Lung (tissue), 12 donors: ENCODE results near the gene EPS15. TPM values are rescaled to one million over a fixed set of nuclear protein-coding genes. Genes with fewer than 3 reads are reported as not detected.

Source experiments
- ATAC-seq: fragments of 200-7000 bp; cut with Tn5 transposase; one replicate; pipeline ENCODE4 v1.9.1; 2020; ENCODE audit warnings: moderate number of reproducible peaks; ENCODE audit not compliant: insufficient read depth, low FRiP score
- DNase-seq, 3 donors: peaks; one replicate each; pipeline ENCODE4 v3.0.0-alpha.2; 2013 to 2017
- H3K27ac ChIP-seq, 2 donors: one replicate each; pipeline ENCODE4 v1.5.1; 2013; ENCODE audit warnings: mild to moderate bottlenecking in 2 of 2, moderate library complexity in 2 of 2, control low read depth in 1 of 2, inconsistent platforms in 1 of 2, low read depth in 1 of 2, low read length in 1 of 2
- H3K27me3 ChIP-seq, 3 donors: one replicate each; pipeline ENCODE4 v1.5.1; 2013; ENCODE audit warnings: low read length in 2 of 3; ENCODE audit not compliant: control insufficient read depth in 3 of 3, insufficient read depth in 3 of 3
- H3K36me3 ChIP-seq, 4 donors: one replicate each; pipeline ENCODE4 v1.5.1; 2013; ENCODE audit warnings: low read length in 4 of 4, mild to moderate bottlenecking in 1 of 4, moderate library complexity in 1 of 4; ENCODE audit not compliant: control insufficient read depth in 4 of 4, insufficient read depth in 4 of 4
- H3K4me1 ChIP-seq, 5 donors: one replicate each; pipeline ENCODE4 v1.5.1; 2013; ENCODE audit warnings: low read length in 5 of 5, mild to moderate bottlenecking in 2 of 5, moderate library complexity in 1 of 5; ENCODE audit not compliant: control insufficient read depth in 5 of 5, insufficient read depth in 5 of 5
- H3K4me3 ChIP-seq: one replicate; pipeline ENCODE4 v1.5.1; 2013; ENCODE audit warnings: mild to moderate bottlenecking, control low read depth, moderate library complexity
- H3K9ac ChIP-seq, 2 donors: one replicate each; pipeline ENCODE4 v1.5.1; 2013; ENCODE audit warnings: low read length in 2 of 2, control low read depth in 1 of 2; ENCODE audit not compliant: insufficient read depth in 1 of 2
- H3K9me3 ChIP-seq, 4 donors: one replicate each; pipeline ENCODE4 v1.5.1; 2013; ENCODE audit warnings: low read length in 3 of 4, mild to moderate bottlenecking in 1 of 4, moderate library complexity in 1 of 4; ENCODE audit not compliant: control insufficient read depth in 4 of 4, insufficient read depth in 3 of 4
- CTCF ChIP-seq: IDR thresholded peaks from 2 replicates; pipeline ENCODE4 v1.5.1; 2012; ENCODE audit warnings: mild to moderate bottlenecking; ENCODE audit errors: control extremely low read depth, extremely low read depth
- WGBS, 2 donors: extraction: QIAGEN DNeasy Blood & Tissue Kit; methylation state at CpG; one replicate each; pipeline ENCODE4 v1.1.7; 2013; 5-methylcytosine and 5-hydroxymethylcytosine counted together
- polyA plus RNA-seq, 2 donors: library from polyadenylated mRNA; stranded (reverse); fragments of 200-250 nt; gene quantifications; one replicate each; pipeline ENCODE4 v1.2.1, GENCODE V29; 2013
- total RNA-seq, 2 donors: library from RNA; depleted of rRNA in 1 of 2; stranded (reverse); fragments of >200 nt in 1 of 2; gene quantifications; one replicate each; pipeline ENCODE4 v1.2.1, GENCODE V29; 2014 to 2021
- donor health status: control.
- donor health status: control.
- donor health status: Bipolar disorder and iron deficiency.
- donor health status: healthy.
- donor health status: DM: yes; HTN: yes; CAD: no.

The EPS15 gene
- total and polyA plus RNA-seq, 4 donors: 19.2 to 87.2 (median 45.5) TPM

DNA sequence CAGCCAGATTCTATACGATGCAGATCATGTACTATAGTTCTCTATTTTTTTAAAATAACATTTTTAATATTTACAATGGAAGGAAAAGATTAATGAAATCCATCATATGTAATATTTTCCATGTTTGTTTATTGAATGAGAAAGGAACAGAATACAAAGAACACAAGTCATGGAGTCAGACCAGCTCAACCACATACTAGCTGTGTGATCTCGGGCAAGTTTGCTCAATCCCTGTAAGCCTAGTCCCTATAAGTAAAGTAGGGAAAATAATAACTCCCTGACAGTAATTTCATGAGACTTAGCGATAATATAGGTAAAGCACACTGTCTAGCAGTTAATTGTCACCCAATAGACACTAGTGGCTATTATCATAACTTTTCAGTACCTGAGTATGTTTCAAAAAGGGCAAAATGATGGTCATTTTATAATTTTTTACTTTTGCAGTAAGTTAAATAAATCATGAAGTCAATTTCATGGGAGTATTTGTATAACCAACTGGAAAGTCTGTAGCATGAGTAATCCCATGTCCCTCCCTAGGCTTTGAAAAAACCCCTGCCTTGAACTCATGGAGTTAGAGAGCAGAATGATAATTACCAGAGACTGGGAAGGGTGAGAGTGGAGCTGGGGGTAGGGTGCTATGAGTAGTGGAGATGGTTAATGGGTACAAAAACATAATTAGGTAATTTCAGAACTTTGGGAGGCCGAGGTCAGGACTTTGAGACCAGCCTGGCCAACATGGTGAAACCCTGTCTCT, 37.0 kb upstream of the EPS15 start:
- Histone ChIP-seq H3K4me3 (no peak overlapping the region), H3K27me3 (no peaks in the 10 kb centered on the region), H3K27ac (no peak overlapping the region), H3K9me3 (no peaks in the 10 kb centered on the region), H3K9ac (no peak overlapping the region), H3K36me3 (no peaks in the 10 kb centered on the region), H3K4me1 (peaks cover 0 to 2% (median 0%) of the 10 kb centered on the region in 5 donors)
- DNase-seq: no peak
- 94% methylated on average over 4 of the region's 4 CpGs for WGBS, 2 donors
- TF ChIP-seq CTCF: no peak
- no peak for ATAC-seq

DNA sequence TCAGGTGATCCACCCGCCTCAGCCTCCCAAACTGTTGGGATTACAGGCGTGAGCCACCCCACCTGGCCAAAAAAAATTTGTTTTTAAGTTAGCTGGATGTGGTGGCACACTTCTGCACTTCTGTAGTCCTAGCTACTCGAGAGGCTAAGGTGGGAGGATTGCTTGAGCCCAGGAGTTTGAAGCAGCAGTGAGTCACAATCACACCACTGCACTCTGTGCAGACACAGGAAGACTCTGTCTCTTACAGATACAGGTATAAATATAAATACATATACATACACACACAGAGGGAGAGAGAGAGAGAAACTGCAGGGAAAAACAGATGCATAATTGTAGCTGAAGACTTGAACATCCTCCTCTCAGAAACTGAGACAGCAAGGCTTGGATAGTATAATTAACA, 34.8 kb upstream of the EPS15 start:
- DNase-seq: no peak
- TF ChIP-seq CTCF: no peak
- WGBS, 2 donors: 90 to 93% methylated on average over 3 of the region's 3 CpGs

GRCh38 chr1:51552929-51553807, 34.1 kb upstream of the EPS15 start:
- Histone ChIP-seq H3K9ac (no peak overlapping the region), H3K4me3 (no peak overlapping the region), H3K9me3 (no peaks in the 10 kb centered on the region), H3K27ac (no peak overlapping the region), H3K4me1 (no peaks in the 10 kb centered on the region), H3K27me3 (no peaks in the 10 kb centered on the region), H3K36me3 (no peaks in the 10 kb centered on the region)
- DNase-seq (no peak), ATAC-seq (no peak)
- TF ChIP-seq CTCF: no peak
- WGBS, 2 donors: 92 to 96% methylated on average over 11 of the region's 11 CpGs

More for the DNA sequence above, 34.8 kb upstream of the EPS15 start:
- no peak for ATAC-seq
- Histone ChIP-seq H3K27ac (no peak overlapping the region), H3K36me3 (no peaks in the 10 kb centered on the region), H3K4me3 (no peak overlapping the region), H3K4me1 (no peaks in the 10 kb centered on the region), H3K27me3 (no peaks in the 10 kb centered on the region), H3K9me3 (no peaks in the 10 kb centered on the region), H3K9ac (no peak overlapping the region)
